Activated naive CD4-positive, alpha-beta T cell (primary cell): ENCODE measurements around the gene SMG6.
"Not testable (repeated sequence)": the region's sequence is repeated elsewhere in the genome, so short reads cannot be mapped to it uniquely, and the experiment has no call there.

Experiments used
- DNase-seq, 4 experiments: peaks; one replicate each; lab custom pipeline; 2025; lab: John Stamatoyannopoulos, UW

SMG6 gene

GRCh38 chr17:2303204-2304188 is at the start of gene SMG6, which contains the start of gene SRR:
Gene SMG6 (minus strand): TSS chr17:2303785. CDS start chr17:2303720, 65 bp downstream.
Gene SRR (plus strand): TSS chr17:2303950. CDS start chr17:2315561, 11,611 bp downstream.
- peak; percentile 90 to 98 (median 94) for DNase-seq

- no peak for DNase-seq
Measured at GRCh38 chr17:2351269-2351668, 47.7 kb upstream of the SMG6 start.

DNA sequence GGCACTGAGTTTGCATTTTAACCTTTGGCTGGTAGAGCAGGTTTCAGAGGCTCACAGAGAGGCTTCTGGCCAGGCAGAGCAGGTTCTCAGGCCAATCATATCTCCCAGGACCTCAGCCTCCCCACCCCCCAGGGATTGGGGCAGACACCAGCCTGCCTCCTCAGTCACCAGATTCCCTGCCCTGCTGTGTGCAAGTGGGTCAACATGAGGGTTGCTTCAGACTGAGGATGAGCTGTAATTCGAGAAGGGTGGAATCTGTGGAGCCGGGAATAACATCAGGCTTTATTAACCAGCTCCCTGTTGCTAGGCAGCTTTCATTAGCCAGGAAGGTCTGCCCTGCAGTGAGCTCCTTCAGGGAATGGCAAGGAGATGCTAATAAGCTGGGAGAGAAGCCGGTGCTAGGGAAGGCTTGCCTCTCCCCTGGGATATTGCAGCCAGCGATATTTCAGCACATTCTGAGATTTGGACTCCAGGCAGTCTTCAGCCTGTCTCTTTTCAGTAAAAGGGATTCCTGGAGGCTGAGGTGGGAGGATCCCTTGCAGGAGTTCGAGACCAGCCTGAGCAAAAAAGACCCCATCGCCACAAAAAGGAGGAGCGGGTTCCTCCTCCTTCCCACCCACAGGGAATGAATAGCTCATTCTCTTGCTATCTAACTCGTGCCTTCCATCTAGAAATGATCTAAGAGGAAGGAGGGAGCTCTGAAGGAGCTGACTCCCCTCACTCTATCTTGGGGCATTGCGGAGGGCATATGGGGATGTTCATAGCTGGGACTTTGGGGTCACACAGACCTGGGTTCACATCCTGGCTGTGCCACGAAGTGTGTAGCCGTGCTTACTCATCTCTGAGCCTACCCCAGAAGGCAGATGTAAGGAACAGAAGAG is 44.5 kb upstream of the SMG6 start:
- no peak for DNase-seq

DNA sequence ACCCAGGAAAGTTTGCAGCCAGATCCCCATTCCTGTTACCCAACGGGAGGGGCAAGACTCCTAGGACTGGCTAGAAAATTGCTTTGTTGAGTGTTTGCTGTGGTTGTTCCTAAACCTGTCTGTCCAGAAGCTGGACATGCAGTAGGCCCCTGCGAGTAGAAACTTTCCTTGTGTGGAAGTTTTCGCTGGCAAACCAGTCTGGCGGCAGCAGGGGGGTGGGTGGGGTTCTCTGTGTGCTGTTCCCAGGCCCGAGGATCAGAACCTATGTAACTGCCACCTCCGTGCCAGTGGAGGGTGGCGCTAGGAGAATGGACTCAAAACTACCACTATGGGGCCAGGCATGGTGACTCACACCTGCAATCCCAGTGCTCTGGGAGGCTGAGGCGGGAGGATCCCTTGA is 42.9 kb upstream of the SMG6 start:
- no peak for DNase-seq

- DNase-seq: no peak
Measured at GRCh38 chr17:2344528-2344927, 40.9 kb upstream of the SMG6 start.

GRCh38 chr17:2343421-2343820 is 39.8 kb upstream of the SMG6 start:
- DNase-seq: no peak

GRCh38 chr17:2338315-2338657 is 34.7 kb upstream of the SMG6 start:
- DNase-seq: no peak

DNA sequence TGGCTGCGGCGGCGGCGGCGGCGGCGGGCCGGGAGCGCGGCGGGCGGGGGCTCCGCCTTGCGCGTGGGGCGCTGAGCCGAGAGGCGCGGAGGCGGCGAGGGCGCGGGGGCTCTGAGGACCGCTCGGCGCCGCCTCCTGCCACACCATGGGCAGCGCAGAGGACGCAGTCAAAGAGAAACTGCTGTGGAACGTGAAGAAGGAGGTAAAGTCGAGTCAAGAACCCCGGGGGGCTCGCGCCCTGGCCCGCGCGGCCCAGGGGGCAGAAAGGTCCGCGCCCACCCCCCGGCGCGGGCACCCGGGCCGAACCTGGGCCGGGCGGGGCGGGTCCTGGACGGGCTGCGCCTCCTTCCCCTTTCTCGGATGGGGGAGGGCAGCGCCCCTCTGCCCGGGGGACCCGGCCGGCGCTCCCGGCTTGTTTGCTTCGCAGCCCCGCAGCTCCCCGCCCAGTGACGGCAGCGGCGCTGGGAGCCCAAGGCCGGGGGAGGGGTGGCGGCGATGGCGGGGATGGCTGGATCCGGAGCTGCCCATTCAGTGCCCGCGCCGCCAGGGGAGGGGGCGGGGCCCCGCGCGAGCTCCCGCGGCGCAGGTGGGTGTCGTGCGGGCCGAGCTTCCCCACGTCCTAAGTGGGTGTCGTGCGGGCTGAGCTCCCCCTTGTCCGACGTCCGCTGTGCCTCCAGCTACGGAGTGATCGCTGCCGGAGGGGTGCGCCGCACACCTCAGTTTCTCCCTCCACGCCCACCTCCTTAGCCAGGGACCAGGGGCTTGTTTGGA is 34.1 kb upstream of the SMG6 start:
- DNase-seq: peak in 2 of 4 experiments; percentile 9 to 38

DNA sequence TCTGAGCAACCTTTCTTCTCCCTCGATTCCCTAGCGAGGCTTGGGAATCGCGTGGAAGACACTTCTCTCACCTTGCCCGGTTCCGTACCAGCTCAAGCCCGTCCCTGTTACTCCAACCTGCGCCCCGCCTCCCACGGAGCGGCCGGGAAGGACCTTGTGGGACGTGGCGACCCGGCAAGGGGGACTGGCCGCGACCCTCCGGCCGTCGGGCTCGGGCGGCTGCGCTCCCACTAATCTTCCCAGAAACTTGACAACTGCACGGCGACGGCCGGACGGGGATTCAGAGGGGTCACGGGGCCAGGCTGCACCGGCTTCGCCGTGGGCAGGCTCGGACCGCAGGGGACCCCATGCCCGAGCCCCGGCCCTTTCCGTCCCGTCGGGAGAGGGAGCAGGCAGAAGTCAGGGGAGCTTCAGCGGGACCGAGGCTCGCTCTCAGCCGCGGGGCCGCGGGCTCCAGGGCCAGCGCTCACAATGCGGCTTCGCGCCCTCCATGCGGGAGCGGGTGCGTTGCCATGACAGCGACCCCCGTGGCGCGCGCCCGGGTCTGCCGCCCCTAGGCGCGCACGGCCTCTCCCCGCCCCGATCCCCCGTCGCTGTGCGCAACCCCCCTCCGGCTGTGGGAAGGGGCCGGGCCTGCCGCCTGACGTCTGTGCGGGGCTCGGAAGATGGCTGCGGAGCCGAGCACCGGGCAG is 33.4 kb upstream of the SMG6 start, which contains the start of gene SGSM2:
SGSM2 (plus strand) TSS at position 650 of the 692 bp plus-strand sequence. CDS start 188 bp downstream, outside the sequence.
- DNase-seq: peak; percentile 15 to 72 (median 41)

DNA sequence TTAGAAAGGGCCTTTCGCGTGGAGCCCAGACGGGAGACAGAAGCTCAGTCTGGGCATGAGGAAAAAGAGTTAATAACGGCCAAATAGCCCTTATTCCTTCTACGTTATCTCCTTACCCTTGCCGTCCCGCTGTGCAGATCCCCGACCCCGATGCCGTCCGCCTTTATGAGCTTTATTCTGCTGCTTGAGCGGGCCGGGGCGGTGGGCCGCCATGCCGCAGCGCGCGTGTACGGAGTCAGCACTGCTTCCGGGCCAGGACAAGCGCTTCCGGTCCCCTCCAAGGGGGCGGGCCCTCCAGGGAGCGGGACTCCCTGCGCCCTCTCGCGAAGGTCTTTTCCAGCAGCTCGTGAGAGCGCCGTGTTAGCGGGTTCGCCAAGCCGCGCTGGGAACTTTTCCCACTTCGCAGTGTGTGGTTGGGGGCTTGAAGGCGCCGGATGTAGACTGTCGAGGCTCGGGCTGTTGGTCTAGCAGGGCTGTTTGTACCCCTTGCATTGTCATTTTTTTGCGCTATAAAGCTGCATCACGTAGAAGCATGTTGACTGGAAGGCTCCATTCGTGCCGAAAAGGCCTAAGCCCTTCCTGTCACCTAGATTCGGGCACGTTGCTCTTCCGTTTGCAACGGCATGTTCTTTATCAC is 32.7 kb upstream of the SMG6 start, which contains the start of gene TSR1:
TSR1 (minus strand) TSS at position 243 of the 637 bp plus-strand sequence; CDS start at position 213, 30 bp downstream.
- DNase-seq: peak; percentile 63 to 87 (median 74)

GRCh38 chr17:2335726-2336214 is 32.2 kb upstream of the SMG6 start:
- DNase-seq: no peak

DNA sequence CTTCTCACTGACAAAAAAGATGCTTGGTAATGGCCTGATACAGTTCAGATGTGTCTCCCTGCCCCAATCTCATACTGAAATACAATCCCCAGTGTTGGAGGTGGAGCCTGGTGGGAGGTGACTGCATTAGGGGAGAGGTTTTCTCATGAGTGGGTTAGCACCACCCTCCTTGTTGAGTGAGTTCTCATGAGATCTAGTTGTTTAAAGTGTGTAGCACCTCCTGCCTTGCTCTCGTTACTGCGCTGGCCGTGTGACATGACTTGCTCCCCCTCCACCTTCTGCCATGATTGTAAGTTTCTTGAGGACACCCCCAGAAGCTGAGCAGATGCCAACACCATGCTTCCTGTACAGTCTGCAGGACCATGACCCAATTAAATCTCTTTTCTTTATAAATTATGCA is 27.7 kb upstream of the SMG6 start:
- no peak for DNase-seq

DNA sequence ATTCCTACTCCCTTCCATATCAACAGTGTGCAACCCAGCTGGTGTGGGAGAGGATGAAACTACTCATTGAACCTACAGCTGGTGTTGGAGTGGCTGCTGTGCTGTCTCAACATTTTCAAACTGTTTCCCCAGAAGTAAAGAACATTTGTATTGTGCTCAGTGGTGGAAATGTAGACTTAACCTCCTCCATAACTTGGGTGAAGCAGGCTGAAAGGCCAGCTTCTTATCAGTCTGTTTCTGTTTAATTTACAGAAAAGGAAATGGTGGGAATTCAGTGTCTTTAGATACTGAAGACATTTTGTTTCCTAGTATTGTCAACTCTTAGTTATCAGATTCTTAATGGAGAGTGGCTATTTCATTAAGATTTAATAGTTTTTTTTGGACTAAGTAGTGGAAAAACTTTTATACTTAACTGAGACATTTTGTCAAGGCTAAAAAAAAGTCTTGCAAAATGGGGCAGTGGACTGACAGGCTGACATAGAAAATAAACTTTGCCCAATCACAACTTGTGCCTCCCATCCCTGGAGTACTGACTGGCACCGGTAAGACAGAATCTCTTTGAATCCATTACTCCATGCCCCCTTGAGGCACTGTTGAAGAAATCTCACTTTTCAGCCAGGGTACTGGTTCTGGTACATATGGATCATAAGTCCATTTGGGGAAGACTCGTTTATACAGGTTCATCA is 20.2 kb upstream of the SMG6 start:
- no peak for DNase-seq

DNA sequence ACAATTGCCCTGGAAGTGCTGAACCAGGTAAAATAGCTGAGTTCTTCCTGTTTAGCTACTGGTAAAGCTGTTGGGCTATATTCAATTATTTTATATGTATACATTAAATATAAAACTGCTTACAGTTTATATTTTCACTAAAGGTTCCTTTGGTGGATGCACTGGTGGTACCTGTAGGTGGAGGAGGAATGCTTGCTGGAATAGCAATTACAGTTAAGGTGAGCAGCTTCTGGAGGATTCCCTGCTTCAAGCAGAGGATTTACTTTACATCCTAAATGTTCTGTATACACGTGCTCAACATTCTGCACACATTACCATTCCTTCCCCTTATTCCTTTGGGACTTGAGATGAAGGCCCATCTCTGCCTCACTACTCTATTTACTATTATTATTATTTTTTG is 17.8 kb upstream of the SMG6 start:
- no peak for DNase-seq

- no peak for DNase-seq
Measured at GRCh38 chr17:2319051-2319450, 15.5 kb upstream of the SMG6 start.

GRCh38 chr17:2317796-2318195 is 14.2 kb upstream of the SMG6 start:
- DNase-seq: no peak

DNA sequence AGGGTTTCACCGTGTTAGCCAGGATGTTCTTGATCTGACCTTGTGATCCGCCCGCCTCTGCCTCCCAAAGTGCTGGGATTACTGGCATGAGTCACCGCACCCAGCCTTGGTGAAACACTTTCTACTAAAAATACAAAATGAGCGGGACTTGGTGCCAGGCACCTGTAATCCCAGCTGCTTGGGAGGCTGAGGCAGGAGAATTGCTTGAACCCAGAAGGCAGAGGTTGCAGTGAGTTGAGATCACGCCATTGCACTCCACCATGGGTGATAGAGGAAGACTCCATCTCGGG is 13.3 kb upstream of the SMG6 start:
- not testable (repeated sequence) for DNase-seq

DNA sequence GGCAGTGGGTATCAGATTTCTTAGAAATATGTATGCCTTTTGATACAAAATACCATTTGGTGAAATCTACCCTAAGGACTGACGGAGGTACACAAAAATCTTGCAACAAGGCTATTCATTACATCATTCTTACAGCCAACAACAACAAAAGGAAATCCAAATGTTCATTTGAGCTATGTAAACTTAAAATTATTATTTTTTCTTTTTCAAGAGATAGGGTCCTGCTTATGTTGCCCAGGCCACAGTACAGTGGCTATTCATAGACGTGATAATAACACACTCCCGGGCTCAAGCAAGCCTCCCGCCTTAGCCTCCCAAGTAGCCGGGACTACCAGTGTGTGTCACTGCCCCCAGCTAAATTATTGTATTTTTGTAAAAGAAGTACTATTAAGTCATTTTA is 9.2 kb upstream of the SMG6 start:
- DNase-seq: no peak

- no peak for DNase-seq
Measured at GRCh38 chr17:2309338-2310154, 6.0 kb upstream of the SMG6 start.
